Measurements from ENCODE around the gene PMF1. TPM values are rescaled to one million over a fixed set of nuclear protein-coding genes. Genes with fewer than 3 reads are reported as not detected.

PMF1 gene
- total RNA-seq, 1 experiment from 2014 or later = 59.0 TPM

DNA sequence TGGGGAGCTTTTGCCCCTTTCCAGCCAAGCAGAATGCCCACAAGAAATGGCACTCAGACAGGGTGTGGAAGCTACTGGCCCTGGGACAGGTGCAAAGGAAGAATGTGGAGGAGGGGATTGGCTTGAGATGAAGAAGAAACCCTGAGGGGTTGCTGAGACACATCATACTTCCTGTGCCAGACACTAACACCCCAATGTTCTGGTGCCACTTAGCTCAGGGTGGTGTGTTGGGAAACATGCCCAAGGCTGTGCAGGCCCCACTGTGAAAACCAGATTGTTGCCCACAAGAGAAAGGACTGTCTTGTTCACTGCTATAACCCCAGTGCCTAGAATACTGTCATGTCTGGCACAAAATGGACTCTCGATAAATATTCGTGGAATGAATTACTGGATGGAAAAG is 44.9 kb downstream of the PMF1 start:
- no peaks in the 10 kb centered on the region for H3K4me1 Mint-ChIP-seq (ENCODE audit: low read depth, unreplicated experiment)
- no peaks in the 10 kb centered on the region for H3K9me3 Mint-ChIP-seq (ENCODE audit: low read depth, unreplicated experiment)
- TF ChIP-seq, protein P1, sequence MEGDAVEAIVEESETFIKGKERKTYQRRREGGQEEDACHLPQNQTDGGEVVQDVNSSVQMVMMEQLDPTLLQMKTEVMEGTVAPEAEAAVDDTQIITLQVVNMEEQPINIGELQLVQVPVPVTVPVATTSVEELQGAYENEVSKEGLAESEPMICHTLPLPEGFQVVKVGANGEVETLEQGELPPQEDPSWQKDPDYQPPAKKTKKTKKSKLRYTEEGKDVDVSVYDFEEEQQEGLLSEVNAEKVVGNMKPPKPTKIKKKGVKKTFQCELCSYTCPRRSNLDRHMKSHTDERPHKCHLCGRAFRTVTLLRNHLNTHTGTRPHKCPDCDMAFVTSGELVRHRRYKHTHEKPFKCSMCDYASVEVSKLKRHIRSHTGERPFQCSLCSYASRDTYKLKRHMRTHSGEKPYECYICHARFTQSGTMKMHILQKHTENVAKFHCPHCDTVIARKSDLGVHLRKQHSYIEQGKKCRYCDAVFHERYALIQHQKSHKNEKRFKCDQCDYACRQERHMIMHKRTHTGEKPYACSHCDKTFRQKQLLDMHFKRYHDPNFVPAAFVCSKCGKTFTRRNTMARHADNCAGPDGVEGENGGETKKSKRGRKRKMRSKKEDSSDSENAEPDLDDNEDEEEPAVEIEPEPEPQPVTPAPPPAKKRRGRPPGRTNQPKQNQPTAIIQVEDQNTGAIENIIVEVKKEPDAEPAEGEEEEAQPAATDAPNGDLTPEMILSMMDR (IDR thresholded peaks at IDR 0.05; ENCODE audit: unreplicated experiment) = no peak
- H3K27me3 Mint-ChIP-seq (ENCODE audit: unreplicated experiment) = no peaks in the 10 kb centered on the region
- no peak for DNase-seq
- peaks cover 66% of the 10 kb centered on the region for H3K36me3 Mint-ChIP-seq (ENCODE audit: insufficient read depth, unreplicated experiment)
- CTCF ChIA-PET = no interaction called here
- intact Hi-C loops (cut with micrococcal nuclease; ENCODE audit: unreplicated experiment) = no loop called here
- no peak overlapping the region for H3K4me3 Mint-ChIP-seq (ENCODE audit: low read depth, unreplicated experiment)
- BruUV-seq (replicated peaks) = no TSS peak
- H3K27ac Mint-ChIP-seq (ENCODE audit: unreplicated experiment) = no peak overlapping the region

GRCh38 chr1:156258859-156259258 is 46.1 kb downstream of the PMF1 start:
- no peak for DNase-seq
- TF ChIP-seq, protein P1 (IDR thresholded peaks at IDR 0.05; ENCODE audit: unreplicated experiment) = no peak
- no peaks in the 10 kb centered on the region for H3K9me3 Mint-ChIP-seq (ENCODE audit: low read depth, unreplicated experiment)
- intact Hi-C loops (cut with micrococcal nuclease; ENCODE audit: unreplicated experiment) = no loop called here
- no peaks in the 10 kb centered on the region for H3K4me1 Mint-ChIP-seq (ENCODE audit: low read depth, unreplicated experiment)
- H3K4me3 Mint-ChIP-seq (ENCODE audit: low read depth, unreplicated experiment) = no peak overlapping the region
- H3K27me3 Mint-ChIP-seq (ENCODE audit: unreplicated experiment) = no peaks in the 10 kb centered on the region
- BruUV-seq (replicated peaks) = no TSS peak
- peaks cover 77% of the 10 kb centered on the region for H3K36me3 Mint-ChIP-seq (ENCODE audit: insufficient read depth, unreplicated experiment)
- H3K27ac Mint-ChIP-seq (ENCODE audit: unreplicated experiment) = no peak overlapping the region
- CTCF ChIA-PET = no interaction called here

GRCh38 chr1:156259805-156260204 is 47.0 kb downstream of the PMF1 start:
- intact Hi-C loops (cut with micrococcal nuclease; ENCODE audit: unreplicated experiment) = no loop called here
- no peak overlapping the region for H3K4me3 Mint-ChIP-seq (ENCODE audit: low read depth, unreplicated experiment)
- TF ChIP-seq, protein P1 (IDR thresholded peaks at IDR 0.05; ENCODE audit: unreplicated experiment) = no peak
- no peaks in the 10 kb centered on the region for H3K9me3 Mint-ChIP-seq (ENCODE audit: low read depth, unreplicated experiment)
- H3K27ac Mint-ChIP-seq (ENCODE audit: unreplicated experiment) = no peak overlapping the region
- DNase-seq = no peak
- no TSS peak for BruUV-seq (replicated peaks)
- peaks cover 86% of the 10 kb centered on the region for H3K36me3 Mint-ChIP-seq (ENCODE audit: insufficient read depth, unreplicated experiment)
- H3K27me3 Mint-ChIP-seq (ENCODE audit: unreplicated experiment) = no peaks in the 10 kb centered on the region
- H3K4me1 Mint-ChIP-seq (ENCODE audit: low read depth, unreplicated experiment) = no peaks in the 10 kb centered on the region
- CTCF ChIA-PET = no interaction called here

DNA sequence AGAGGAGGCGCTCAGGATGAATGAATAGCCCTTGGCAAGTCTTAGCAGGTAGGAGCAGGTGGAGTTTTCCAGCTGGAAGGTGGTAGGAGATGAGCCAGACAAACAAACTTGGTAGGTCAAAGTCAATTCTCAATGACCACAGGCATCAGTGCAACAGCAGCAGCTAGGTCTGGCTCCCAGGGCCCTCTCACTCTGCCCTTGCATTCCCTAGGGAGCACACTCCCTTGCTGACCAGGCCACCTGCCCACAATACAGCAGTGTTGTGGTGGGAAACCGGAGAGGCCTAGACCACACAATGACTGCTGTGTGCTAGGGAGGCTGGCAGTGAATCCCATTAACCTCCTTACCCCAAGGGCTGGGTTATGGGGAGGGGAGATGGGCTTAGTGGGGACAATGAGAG is 48.1 kb downstream of the PMF1 start:
- BruUV-seq (replicated peaks) = no TSS peak
- no peak for DNase-seq
- H3K27ac Mint-ChIP-seq (ENCODE audit: unreplicated experiment) = peak overlapping the region; percentile 15
- no peaks in the 10 kb centered on the region for H3K4me1 Mint-ChIP-seq (ENCODE audit: low read depth, unreplicated experiment)
- H3K27me3 Mint-ChIP-seq (ENCODE audit: unreplicated experiment) = no peaks in the 10 kb centered on the region
- H3K4me3 Mint-ChIP-seq (ENCODE audit: low read depth, unreplicated experiment) = no peak overlapping the region
- CTCF ChIA-PET = no interaction called here
- TF ChIP-seq, protein P1 (IDR thresholded peaks at IDR 0.05; ENCODE audit: unreplicated experiment) = no peak
- no peaks in the 10 kb centered on the region for H3K9me3 Mint-ChIP-seq (ENCODE audit: low read depth, unreplicated experiment)
- peaks cover 90% of the 10 kb centered on the region for H3K36me3 Mint-ChIP-seq (ENCODE audit: insufficient read depth, unreplicated experiment)
- intact Hi-C loops (cut with micrococcal nuclease; ENCODE audit: unreplicated experiment) = no loop called here

Measured in Calu3 (cell line).